Measurements from ENCODE around the gene FAM53B.

DNA sequence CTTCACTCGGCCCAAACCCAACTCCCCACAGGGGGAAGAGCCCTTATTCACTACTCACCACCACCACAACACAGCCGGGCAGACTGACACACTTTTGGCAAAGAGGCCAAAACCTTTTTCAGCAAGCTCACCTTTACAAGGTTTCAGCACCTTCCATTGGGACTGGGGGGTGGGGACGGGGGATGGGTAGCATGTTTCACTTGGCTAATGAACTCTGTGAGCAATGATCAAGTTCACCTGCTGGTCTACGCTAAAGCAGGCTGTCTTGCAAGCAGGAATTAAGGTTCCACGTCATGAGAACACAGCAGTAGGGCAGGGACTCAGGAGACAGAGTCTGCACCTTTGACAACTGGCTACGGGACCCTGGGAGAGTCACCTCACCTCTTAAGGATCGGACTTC, 7.0 kb downstream of the FAM53B start:
- no peak for TF ChIP-seq TAF1 (IDR thresholded peaks at IDR 0.05; ENCODE audit: low read depth, low read length)
- TF ChIP-seq POU2F2 (IDR thresholded peaks at IDR 0.05; ENCODE audit: low read depth, low read length): no peak

All from GM12891 (cell line).